Measurements from ENCODE around the gene TSPAN18.

The TSPAN18 gene

GRCh38 chr11:44847316-44847715, 120.6 kb downstream of the TSPAN18 start:
- DNase-seq (ENCODE audit: low read depth in 2 of 2), result no peak

- no peak for DNase-seq (ENCODE audit: low read depth in 2 of 2)
These were observed 121.6 kb downstream of the TSPAN18 start for GRCh38 chr11:44848203-44848962.

GRCh38 chr11:44848963-44849350, 122.2 kb downstream of the TSPAN18 start:
- DNase-seq (ENCODE audit: low read depth in 2 of 2), result no peak

GRCh38 chr11:44849424-44849823, 122.7 kb downstream of the TSPAN18 start:
- DNase-seq (ENCODE audit: low read depth in 2 of 2), result no peak

- no peak for DNase-seq (ENCODE audit: low read depth in 2 of 2)
These were observed 123.2 kb downstream of the TSPAN18 start for GRCh38 chr11:44849922-44850321.

GRCh38 chr11:44851496-44851895, 124.7 kb downstream of the TSPAN18 start:
- DNase-seq (ENCODE audit: low read depth in 2 of 2), result no peak

- no peak for DNase-seq (ENCODE audit: low read depth in 2 of 2)
These were observed 125.5 kb downstream of the TSPAN18 start for GRCh38 chr11:44852159-44852747.

- DNase-seq (ENCODE audit: low read depth in 2 of 2), result no peak
These were observed 126.2 kb downstream of the TSPAN18 start for GRCh38 chr11:44852952-44853351.

- DNase-seq (ENCODE audit: low read depth in 2 of 2), result no peak
These were observed 126.9 kb downstream of the TSPAN18 start for GRCh38 chr11:44853666-44854065.

- no peak for DNase-seq (ENCODE audit: low read depth in 2 of 2)
These were observed 127.3 kb downstream of the TSPAN18 start for GRCh38 chr11:44854086-44854485.

GRCh38 chr11:44854741-44855492, 128.2 kb downstream of the TSPAN18 start:
- no peak for DNase-seq (ENCODE audit: low read depth in 2 of 2)

GRCh38 chr11:44855493-44855849, 128.7 kb downstream of the TSPAN18 start:
- peak; percentile 12 to 26 for DNase-seq (ENCODE audit: low read depth in 2 of 2)

- DNase-seq (ENCODE audit: low read depth in 2 of 2), result no peak
These were observed 130.8 kb downstream of the TSPAN18 start for GRCh38 chr11:44857490-44858090.

- DNase-seq (ENCODE audit: low read depth in 2 of 2), result no peak
These were observed 132.2 kb downstream of the TSPAN18 start for GRCh38 chr11:44858796-44859527.

- no peak for DNase-seq (ENCODE audit: low read depth in 2 of 2)
These were observed 132.8 kb downstream of the TSPAN18 start for GRCh38 chr11:44859528-44859925.

- DNase-seq (ENCODE audit: low read depth in 2 of 2), result no peak
These were observed 133.6 kb downstream of the TSPAN18 start for GRCh38 chr11:44860346-44860745.

- DNase-seq (ENCODE audit: low read depth in 2 of 2), result peak; percentile 83 to 84
These were observed 135.2 kb downstream of the TSPAN18 start for GRCh38 chr11:44861849-44862557.

- no peak for DNase-seq (ENCODE audit: low read depth in 2 of 2)
These were observed 135.9 kb downstream of the TSPAN18 start for GRCh38 chr11:44862558-44863101.

- DNase-seq (ENCODE audit: low read depth in 2 of 2), result no peak
These were observed 136.5 kb downstream of the TSPAN18 start for GRCh38 chr11:44863231-44863630.

- no peak for DNase-seq (ENCODE audit: low read depth in 2 of 2)
These were observed 139.1 kb downstream of the TSPAN18 start for GRCh38 chr11:44865866-44866272.

- no peak for DNase-seq (ENCODE audit: low read depth in 2 of 2)
These were observed 139.5 kb downstream of the TSPAN18 start for GRCh38 chr11:44866286-44866685.

Measured in stimulated activated CD4-positive, alpha-beta T cell treated with anti-CD3 and anti-CD28 coated beads, Interleukin-15, amount 100 ng/mL, for 48 hours (primary cell).